ENCODE results near the gene HOPX.
"Not testable (repeated sequence)": the region's sequence is repeated elsewhere in the genome, so short reads cannot be mapped to it uniquely, and the experiment has no call there.

HOPX gene

DNA sequence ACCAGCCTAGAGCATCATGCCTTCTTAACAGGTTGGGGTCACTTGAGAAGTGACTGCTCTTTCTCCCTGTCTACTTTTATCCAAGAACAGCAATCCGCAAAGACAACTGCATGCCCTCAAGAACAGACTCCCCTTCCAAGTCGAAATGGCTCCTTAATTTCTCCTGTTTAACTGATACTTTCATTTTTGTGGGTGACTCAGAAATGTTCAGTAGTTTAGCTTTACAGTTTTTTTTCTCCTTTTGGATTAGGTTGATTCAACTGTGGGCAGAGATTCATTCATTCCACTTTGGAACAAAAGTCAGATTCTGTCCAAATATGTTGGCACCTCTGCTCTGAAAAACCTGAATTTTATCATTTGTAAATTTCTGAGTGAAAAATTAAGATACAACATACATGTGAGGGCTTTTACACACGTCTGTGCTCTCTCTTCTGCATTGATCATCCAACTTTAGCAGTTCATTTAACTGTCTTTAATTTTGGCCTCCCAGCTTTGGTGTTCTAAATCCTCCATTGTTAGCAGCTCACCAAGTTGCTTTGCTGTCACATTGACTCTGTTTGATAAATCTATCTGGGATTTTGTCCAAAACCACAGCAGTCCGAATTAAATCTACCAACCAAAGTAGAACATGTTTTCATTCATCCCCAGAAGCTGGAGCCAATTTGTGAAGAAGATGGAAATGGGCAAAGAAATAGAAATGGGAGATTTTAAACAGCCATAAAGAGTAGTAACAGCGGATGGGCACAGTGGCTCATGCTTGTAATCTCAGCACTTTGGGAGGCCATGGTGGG lies 50.0 kb downstream of the HOPX start:
- in situ Hi-C loops (cut with MboI; ENCODE audit: low sequenced_read_pairs): no loop called here

DNA sequence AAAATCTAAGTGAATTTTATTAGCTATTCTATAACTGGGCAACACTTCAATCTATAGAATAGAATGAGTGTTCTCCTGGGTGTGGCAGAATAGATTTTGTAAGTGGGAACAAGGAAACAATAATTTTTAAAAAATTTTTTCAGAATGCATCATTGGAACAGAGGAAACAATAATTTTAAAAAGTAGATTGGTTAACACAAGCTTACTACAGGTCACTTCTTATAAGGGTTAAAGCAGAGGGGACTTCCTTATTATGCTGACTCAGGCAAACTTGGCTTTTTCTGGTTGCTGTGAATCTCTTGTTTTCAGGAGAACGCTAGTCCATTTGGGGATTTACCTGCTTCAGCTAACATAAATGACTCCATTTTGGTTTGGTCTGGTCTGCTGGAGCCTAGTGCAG lies 52.5 kb downstream of the HOPX start:
- in situ Hi-C loops (cut with MboI; ENCODE audit: low sequenced_read_pairs): no loop called here

DNA sequence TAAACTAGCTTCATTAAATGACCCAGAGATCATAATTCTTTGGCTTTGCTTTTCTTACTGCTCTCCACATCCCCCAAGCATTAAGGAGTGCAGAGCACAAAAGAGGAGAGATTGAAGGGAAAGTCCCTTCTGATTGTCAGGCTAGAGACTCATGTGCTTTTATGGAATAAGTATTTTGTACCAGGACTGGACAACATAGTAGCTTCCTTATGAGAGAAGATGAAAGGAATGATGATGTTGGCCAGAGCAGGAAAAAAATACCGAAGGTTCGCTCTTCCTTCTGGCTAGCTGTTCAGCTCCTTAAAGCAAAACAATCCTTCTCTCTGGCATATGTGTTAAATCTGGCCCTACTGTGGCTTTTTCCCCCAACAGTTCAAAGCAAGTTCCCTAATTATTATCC lies 53.1 kb downstream of the HOPX start:
- in situ Hi-C loops (cut with MboI; ENCODE audit: low sequenced_read_pairs): no loop called here

DNA sequence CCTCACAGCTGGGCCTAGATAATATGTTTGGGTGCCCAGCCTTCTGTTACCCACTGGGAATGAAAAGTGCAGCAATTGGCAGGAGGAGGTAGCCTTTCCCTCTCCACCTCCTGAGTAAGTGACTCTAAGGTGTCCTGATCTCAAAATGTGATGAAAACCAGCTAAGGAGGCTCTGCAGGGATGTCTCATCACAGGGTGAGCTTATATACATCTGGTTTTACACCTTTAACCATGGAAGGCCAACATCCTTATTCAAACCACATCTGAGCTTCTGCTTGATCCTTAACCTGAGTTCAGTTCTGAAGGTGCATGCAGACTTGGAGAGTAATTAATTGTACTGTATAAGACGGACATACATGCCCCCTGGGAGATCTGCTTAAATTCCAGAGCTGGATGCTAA lies 53.7 kb downstream of the HOPX start:
- in situ Hi-C loops (cut with MboI; ENCODE audit: low sequenced_read_pairs): no loop called here

DNA sequence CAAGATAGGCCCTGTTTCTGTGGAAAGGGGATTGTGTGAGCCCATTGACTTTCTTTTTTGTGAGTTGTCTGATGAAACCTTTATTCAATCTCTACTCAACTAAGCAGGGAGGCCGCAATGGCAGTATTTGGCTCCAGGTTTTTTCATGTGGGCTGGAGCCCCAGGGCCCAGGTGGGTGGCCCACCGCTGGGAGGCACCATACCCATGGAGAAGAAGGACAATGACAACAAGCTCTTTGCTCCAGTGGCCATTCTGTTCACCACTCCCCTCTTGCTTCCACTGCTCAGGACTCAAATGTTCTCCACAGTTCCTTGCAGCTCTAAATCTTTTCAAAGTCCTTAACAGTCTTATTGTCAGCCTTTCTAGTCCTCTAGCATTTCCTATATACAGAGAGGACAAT lies 54.1 kb downstream of the HOPX start:
- in situ Hi-C loops (cut with MboI; ENCODE audit: low sequenced_read_pairs): no loop called here

DNA sequence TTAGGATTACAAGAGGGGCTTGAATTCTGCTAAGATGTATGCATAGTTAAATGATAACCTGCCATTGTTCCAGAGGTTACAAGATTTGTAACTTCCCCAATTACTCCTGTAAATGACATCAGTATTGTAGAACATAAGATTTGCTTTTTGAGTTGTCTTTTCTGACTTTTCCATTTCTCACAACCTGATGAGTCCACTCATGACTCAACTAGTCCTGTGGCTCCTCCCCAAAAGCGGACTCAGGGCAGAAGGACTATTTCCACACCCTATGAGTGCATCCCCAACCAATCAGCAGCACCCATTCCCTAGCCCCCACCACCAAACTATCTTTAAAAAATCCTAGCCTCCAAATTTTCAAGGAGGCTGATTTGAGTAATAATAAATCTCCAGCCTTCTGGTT lies 54.7 kb downstream of the HOPX start:
- in situ Hi-C loops (cut with MboI; ENCODE audit: low sequenced_read_pairs): no loop called here

DNA sequence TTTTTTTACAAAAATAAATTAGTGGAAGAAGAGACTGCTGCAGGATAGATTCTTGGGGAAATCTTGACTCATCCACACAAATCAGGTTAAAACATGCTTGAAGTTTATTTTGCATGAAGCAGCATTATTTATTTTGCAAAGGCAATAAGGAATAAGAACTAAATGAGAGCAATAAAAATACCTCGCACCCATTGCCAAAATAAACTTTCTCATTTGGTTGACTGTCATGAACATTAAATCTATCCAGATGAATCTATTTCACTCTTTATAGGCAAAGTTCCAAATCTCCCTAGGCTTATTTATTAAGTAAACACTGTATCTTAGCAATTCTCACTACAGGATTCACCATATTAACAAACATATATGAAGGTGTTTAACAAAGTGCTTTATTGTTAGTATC lies 58.9 kb downstream of the HOPX start:
- in situ Hi-C loops (cut with MboI; ENCODE audit: low sequenced_read_pairs): no loop called here

DNA sequence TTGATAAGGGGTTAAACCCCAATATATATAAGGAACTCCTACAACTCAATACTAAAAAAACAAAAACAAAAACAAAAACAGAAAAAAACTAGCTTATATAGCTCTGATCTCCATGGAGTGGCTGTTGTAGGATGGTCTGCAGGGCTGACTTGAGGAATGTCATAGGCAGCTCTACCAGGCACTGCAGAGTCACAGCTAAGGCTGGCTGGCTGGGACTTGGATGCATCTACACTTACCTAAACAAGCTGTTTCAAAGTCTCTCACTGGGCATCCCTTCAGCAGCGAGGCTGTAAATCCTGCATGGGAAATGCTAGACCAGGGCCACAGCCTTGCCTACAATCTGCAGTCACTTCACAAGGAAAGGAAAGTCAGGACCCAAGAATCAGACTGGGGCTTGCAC lies 61.3 kb downstream of the HOPX start:
- in situ Hi-C loops (cut with MboI; ENCODE audit: low sequenced_read_pairs): no loop called here

DNA sequence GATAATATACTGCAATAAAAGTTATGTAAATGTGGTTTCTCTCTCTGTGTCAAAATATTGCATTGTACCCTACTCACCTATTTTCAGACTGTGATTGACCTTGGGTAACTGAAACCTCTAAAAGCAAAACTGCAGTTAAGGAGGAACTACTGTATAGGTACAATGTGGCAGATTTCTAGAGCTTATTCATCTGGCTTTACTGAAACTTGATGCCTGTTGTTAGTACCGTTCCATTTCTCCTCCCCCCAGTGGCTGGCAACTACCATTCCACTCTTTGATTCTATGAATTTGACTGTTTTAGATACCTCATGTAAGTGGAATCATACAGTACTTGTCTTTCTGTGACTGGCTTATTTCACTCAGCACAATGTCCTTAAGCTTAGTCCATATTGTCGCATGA lies 61.9 kb downstream of the HOPX start:
- in situ Hi-C loops (cut with MboI; ENCODE audit: low sequenced_read_pairs): no loop called here

DNA sequence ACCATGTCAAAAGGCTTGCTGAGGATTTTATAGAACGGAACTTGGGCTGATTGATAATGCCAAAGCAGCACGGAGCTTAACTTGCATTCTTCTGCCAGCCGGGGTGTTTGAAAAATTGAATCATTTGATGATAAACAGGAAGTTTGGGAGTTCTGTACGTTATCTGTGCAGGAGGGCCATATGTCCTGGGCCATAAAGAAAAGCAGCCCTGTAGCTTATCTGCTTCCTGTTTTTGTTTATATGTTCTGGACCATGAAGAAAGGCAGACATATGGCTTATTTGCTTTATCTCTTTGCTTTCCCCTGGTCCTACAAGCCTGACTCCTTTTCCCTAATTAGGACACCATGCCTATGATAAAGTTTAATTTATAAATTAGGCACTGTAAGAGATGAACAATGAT lies 62.4 kb downstream of the HOPX start:
- in situ Hi-C loops (cut with MboI; ENCODE audit: low sequenced_read_pairs): no loop called here

DNA sequence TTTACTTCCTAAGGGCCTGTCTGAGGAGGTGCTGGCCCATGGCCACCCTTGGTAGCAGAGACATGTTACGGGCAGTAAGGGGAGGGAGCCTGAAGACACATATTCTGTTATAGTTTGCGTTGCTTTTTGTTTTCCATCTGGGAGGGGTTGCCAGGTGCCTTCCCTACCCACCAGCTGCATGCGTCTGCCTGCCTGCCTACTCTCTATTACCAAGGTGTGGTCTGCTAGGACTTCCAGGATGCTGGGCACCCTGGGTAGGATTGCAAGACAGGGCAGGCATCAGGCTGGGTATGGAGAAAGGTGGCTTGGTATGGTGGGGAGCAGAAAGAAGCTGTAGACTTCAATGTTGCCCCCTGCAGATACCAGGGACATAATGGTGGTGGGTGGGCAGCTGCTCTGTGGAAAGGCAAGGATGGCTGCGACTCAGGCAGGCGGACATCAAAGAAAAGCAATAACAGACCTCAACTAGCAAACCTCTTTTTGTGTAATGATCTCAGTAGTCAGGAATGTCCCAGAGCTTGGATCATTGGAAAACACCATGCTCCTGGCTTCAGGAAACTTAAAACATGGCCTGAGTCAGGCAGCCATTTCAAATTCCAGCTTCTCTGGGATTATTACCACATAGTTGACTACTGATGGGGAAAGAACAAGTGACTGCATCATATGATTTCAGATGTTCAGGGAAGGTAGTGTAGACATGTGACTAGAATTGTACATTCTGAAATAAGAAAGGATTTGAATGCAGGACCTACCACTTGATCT lies 67.8 kb downstream of the HOPX start:
- in situ Hi-C loops (cut with MboI; ENCODE audit: low sequenced_read_pairs): no loop called here

DNA sequence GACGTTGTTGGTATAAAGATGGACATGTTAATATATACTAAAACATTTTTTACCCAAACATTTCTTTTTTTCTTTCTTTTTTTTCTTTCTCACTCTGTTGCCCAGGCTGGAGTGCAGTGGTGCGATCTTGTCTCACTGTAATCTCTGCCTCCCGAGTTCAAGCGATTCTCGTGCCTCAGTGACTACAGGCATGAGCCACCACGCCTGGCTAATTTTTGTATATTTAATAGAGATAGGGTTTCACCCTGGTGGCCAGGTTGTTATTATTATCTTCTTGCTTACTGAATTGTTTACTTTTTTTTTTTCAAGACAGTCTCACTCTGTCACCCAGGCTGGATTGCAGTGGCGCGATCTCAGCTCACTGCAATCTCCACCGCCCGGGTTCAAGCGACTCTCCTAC lies 68.8 kb downstream of the HOPX start:
- in situ Hi-C loops (cut with MboI; ENCODE audit: low sequenced_read_pairs): no loop called here

DNA sequence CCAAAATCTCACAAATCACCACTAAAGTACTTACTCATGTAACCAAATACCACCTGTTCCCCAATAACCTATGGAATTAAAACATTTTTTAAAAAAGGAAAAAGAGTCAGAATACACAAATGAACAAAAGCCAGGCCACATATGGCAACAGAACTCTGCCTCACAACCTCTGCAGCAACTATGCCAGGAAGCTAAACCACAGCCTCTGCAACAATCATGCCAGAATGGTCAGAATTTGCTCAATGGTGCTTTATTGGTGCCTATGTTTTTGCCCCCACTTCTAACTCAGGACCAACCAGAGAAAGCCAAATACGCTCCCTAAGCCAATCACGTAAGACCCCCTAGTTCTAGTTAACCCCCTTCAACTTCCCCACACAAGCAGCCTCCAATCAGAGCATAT lies 69.6 kb downstream of the HOPX start:
- in situ Hi-C loops (cut with MboI; ENCODE audit: low sequenced_read_pairs): no loop called here

DNA sequence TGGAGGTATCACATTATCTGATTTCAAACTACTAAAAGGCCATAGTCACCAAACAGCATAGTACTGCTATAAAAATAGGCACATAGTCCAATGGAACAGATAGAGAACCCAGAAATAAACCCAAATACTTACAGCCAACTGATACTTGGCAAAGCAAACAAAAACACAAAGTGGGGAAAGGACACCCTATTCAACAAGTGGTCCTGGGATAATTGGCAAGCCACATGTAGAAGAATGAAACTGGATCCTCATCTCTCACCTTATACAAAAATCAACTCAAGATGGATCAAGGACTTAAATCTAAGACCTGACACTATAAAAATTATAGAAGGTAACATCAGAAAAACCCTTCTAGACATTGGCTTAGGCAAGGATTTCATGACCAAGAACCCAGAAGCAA lies 70.9 kb downstream of the HOPX start:
- in situ Hi-C loops (cut with MboI; ENCODE audit: low sequenced_read_pairs): not testable (repeated sequence)

DNA sequence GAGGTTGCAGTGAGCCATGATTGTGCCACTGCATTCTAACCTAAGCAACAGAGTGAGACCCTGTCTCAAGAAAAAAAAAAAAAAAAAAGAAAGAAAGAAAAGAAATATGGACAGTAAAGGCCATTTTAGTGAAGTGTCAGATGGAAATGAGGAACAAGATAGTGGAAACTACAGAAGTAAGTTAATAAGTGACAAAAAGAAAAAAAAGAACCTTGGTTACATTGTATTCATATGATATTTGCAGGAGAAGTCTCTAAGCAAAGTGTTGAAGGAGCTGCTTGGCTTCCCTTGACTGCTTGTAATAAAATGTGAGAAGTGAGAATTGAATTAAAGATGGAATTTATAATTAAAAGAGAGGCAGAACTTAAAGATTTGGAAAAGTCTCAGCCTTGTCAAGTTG lies 73.2 kb downstream of the HOPX start:
- in situ Hi-C loops (cut with MboI; ENCODE audit: low sequenced_read_pairs): no loop called here

DNA sequence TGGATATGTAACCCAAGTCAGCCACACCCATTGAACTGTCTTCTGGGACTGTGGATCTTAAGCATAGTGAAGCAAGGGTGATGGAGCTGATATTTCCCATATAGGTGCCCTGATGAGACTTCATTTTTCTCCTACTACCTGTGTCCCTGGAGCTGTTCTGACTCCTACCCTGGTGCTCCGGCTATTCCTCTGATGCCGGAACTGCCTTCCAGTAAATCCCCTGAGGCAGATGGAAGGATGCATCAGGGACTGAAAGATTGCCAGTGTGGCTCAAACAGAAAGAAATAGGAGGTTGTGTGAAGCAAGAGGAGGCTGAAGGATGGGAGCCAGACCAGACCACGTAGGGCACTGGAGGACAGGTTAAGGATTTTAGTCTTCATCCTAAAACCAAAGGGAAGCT lies 74.7 kb downstream of the HOPX start:
- in situ Hi-C loops (cut with MboI; ENCODE audit: low sequenced_read_pairs): no loop called here

DNA sequence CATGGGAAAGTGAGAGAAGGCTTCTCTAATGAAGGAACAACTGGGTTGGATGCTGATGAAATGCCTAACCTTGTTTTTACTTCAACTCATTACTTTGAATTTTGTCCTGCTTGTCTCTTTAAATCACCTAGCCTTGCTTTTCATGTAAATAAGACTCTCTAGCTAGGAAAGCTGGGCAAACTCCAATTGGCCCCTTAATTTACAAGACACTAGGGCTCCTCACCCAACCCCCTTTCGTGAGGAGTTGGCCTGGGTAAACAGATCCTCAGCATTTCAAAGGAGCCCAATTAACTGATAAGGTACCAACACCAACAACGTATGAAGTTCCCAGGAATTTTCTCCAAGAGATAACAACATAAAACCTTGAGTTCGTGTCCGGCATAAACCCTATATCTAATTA lies 75.6 kb downstream of the HOPX start:
- in situ Hi-C loops (cut with MboI; ENCODE audit: low sequenced_read_pairs): not testable (repeated sequence)

DNA sequence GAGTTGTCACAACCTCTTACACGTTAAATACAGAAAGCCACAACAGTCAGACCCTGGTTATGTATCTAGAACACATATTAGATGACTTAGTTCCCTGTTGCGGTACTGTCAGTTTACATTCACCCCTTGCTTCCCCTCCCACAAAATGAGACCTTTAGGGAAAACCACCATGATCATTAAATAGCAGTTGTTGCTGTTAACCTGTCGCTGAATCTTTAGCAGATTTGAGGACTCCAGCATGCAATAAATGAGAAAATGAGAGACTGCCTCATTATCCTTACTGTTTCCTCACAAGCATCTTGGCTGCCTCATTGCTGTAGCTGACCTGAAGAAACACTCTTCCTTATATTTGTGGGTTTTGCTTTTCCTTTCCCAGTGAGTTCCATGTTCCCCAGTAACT lies 77.8 kb downstream of the HOPX start:
- in situ Hi-C loops (cut with MboI; ENCODE audit: low sequenced_read_pairs): no loop called here
